Activated CD4-positive, alpha-beta T cell treated with anti-CD3 and anti-CD28 coated beads, Interleukin-2, amount 10 ng/mL, durations not matched to agents 7 days and 5 days (primary cell): Measurements from ENCODE around the gene MKNK2. TPM values are rescaled to one million over a fixed set of nuclear protein-coding genes. Genes with fewer than 3 reads are reported as not detected.

Experiments used
- CTCF ChIA-PET: fragments of 350-600 bp; sonication (Branson Sonifier 250); formaldehyde crosslinking; loops from one replicate; lab custom pipeline; 2021; ENCODE audit warnings: antibody characterized with exemption; lab: Charles Lee
- POLR2A ChIA-PET: fragments of 350-600 bp; sonication (Branson Sonifier 250); formaldehyde crosslinking; loops from one replicate; lab custom pipeline; 2021; ENCODE audit warnings: antibody characterized with exemption; lab: Charles Lee
- DNase-seq: peaks from one replicate; pipeline ENCODE4 v3.0.0-alpha.2; 2020
- H3K27ac Mint-ChIP-seq: one replicate; pipeline ENCODE4 v1.8.0; 2021; ENCODE audit warnings: mild to moderate bottlenecking, moderate library complexity, mixed read lengths
- H3K27me3 Mint-ChIP-seq: one replicate; pipeline ENCODE4 v1.8.0; 2021; ENCODE audit warnings: mixed read lengths
- H3K36me3 Mint-ChIP-seq: one replicate; pipeline ENCODE4 v1.8.0; 2021; ENCODE audit warnings: low read depth, mixed read lengths
- H3K4me1 Mint-ChIP-seq: one replicate; pipeline ENCODE4 v1.8.0; 2021; ENCODE audit warnings: mixed read lengths
- H3K4me3 Mint-ChIP-seq: one replicate; pipeline ENCODE4 v1.8.0; 2021; ENCODE audit warnings: mild to moderate bottlenecking, moderate library complexity, mixed read lengths
- H3K9me3 Mint-ChIP-seq: one replicate; pipeline ENCODE4 v1.8.0; 2021; ENCODE audit warnings: mixed read lengths
- total RNA-seq, 2 experiments: library from RNA; stranded (reverse); gene quantifications; one replicate each; pipeline ENCODE4 v1.2.3, GENCODE V29; 2021

Gene MKNK2
- total RNA-seq, 2 experiments from 2014 or later = 198 to 228 TPM

DNA sequence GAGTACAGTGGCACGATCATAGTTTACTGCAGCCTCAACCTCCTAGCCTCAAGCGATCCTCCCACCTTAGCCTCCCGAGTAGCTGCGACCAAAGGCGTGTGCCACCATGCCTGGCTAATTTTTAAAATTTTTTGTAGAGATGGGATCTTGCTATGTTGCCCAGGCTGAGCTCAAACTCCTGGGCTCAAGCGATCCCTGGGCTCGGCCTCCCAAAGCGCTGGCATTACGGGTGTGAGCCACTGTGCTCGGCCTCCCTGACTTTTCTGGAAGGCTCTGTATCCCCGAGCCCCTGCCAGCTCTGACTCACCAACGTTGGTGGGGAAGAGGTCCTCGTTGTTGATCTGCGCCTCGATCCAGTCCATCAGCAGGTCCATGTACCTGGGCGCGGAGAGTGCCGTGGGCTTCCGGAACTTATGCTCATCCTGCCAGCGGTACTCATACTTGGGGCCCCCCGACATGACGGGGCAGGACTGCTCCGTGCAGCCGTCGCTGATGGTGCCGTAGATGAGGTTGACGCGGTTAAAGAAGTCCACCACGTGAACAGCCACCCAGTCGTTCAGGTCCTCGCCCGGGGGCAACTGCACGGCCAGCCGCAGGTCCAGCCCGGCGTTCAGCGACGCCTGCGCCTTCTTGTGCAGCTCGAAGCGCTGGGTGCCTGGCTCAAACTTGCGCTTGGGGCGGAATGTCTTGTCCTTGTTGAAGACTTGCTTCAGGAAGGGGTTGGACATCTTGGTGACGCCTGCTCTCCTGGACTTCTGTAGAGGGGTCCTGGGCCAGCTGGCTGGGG is 27.0 kb upstream of the MKNK2 start:
- H3K4me1 Mint-ChIP-seq = peaks cover 53% of the 10 kb centered on the region
- no peak overlapping the region for H3K4me3 Mint-ChIP-seq
- ChIA-PET CTCF (interaction anchor here (0.6 to 1.2 kb wide), 4 partner anchors 8 to 67 kb away, joined by 3 read pairs; no protein-coding TSS in a partner anchor), POLR2A (no interaction called here)
- DNase-seq = no peak
- no peaks in the 10 kb centered on the region for H3K27me3 Mint-ChIP-seq
- no peaks in the 10 kb centered on the region for H3K9me3 Mint-ChIP-seq
- H3K27ac Mint-ChIP-seq = peak overlapping the region; percentile 54
- H3K36me3 Mint-ChIP-seq = peaks cover 80% of the 10 kb centered on the region

DNA sequence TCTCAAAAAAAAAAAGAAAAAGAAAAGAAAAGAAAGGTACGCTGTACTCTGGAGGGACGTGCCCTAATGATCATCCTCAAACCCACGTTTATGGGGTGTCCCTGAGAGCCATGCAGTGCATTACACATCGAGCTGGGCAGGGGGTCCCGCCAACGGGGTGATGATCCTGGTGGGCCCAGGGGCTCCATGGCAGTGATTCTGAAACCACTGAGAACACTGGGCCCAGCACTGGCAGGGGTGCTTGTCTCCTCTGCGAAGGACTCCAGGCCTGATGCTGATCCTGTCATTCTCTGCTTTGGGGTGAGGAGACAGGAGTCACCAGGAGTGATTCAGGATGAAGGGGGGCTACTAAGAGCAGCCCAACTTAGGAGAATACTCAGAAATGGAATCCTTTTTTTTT is 26.4 kb upstream of the MKNK2 start:
- Mint-ChIP-seq H3K27ac (no peak overlapping the region), H3K4me1 (peaks cover 57% of the 10 kb centered on the region), H3K9me3 (no peaks in the 10 kb centered on the region), H3K4me3 (no peak overlapping the region), H3K36me3 (peaks cover 80% of the 10 kb centered on the region), H3K27me3 (no peaks in the 10 kb centered on the region)
- ChIA-PET CTCF (interaction anchor here (0.6 to 1.1 kb wide), 2 partner anchors 14 to 67 kb away, joined by 3 read pairs; no protein-coding TSS in a partner anchor), POLR2A (no interaction called here)
- no peak for DNase-seq

DNA sequence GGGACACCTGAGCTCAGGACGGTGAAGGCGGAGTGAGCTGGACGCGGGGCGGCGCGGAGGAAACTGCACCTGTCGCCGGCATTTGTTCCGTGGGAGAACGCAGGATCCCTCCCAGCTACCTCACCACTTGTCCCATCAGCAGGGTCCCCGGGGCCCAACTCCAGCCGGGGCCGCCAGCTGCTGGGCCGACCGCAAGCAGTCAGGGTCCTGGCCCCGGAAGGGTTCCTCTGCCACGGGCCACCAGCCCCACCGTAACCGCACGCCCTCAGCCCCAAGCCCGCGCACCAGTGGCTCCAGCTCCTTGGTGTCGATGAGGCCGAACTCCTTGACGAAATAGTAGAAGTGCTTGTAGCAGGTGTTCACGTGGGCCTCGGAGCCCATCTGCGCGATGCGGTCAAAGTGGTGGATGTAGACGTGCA is 25.5 kb upstream of the MKNK2 start:
- Mint-ChIP-seq H3K4me3 (no peak overlapping the region), H3K27me3 (no peaks in the 10 kb centered on the region), H3K36me3 (peaks cover 79% of the 10 kb centered on the region), H3K4me1 (peaks cover 54% of the 10 kb centered on the region), H3K27ac (no peak overlapping the region), H3K9me3 (no peaks in the 10 kb centered on the region)
- DNase-seq = no peak
- POLR2A ChIA-PET = interaction anchor here (0.6 kb wide), 1 partner anchor 19 kb away, joined by 4 read pairs; no protein-coding TSS in a partner anchor
- CTCF ChIA-PET = interaction anchor here (1.5 kb wide), 1 partner anchor 187 kb away, joined by 3 read pairs; no protein-coding TSS in a partner anchor

DNA sequence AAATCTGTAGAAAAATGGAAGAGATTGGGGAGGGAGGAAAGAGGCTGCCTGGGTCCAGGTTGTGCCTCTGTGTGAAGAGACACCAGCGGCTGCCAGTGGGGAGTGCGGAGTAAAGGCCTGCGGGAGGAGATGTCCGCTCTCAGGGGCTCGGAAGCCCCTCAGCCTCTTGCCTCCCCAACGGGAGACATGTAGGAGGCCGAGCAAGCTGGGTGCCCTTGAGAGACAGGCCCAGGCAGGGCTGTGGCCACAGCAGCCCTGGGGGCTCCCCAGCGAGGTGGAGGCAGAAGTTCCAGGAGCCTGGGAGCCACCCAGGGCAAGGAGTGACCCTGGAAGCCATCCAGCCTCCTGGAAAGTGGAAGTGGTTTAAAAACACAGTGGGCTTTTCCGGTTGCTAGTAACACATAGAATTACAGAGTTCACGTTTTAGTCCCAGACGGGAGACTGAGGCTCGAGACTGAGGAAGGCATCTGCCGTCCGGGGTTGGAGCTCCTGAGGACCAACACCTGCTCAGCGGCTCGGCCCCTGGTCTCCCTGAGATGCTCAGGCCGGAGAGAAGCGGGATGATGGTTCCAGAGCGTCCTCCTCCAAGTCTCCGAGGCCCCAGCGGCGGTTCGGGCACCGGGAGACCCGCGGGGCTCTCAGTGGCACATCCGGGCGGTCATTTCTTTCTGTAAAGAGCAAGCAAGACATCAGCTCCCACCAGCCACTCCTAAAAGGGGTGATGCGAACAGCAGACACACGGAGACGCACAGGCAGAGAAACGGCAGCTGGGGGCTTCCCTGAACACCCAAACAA is 21.9 kb upstream of the MKNK2 start:
- Mint-ChIP-seq H3K27ac (no peak overlapping the region), H3K4me3 (no peak overlapping the region), H3K9me3 (no peaks in the 10 kb centered on the region), H3K27me3 (no peaks in the 10 kb centered on the region), H3K4me1 (peaks cover 44% of the 10 kb centered on the region), H3K36me3 (peaks cover 70% of the 10 kb centered on the region)
- CTCF ChIA-PET = interaction anchor here (1.1 kb wide), 1 partner anchor 15 kb away, joined by 3 read pairs; no protein-coding TSS in a partner anchor
- DNase-seq = no peak
- POLR2A ChIA-PET = no interaction called here

DNA sequence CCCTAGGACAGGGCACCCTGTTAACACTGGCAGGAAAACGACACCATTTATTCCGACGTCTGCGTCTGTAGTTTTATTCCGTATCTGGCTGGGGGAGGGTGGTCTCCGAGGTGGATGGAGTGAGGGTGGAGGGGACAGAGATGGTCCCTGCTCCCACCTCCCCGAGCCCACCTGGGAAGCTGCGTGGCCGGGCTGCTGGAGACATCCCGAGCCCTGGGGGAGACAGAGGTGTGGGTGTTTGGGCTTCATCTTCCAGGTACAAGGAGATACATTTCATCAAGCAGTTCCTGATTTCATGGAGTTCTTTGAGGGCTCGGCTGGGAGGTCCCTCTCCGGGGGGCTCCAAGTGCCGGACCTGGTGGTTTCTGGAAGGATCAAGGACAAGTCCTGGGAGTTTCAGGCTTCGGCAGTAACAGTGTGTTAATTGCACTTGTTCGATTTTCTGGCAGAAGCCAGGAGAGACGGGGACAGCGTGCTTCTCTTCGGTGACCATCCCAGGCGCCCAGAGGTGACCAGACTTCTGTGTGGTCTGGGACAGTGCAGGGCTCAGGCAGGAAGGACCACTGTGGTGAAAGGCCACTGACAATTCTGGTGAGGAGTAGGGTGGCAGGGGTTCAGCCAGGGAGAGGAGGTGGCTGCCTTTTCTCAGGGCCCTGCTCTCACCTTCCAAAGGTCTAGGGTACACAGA is 20.1 kb upstream of the MKNK2 start:
- Mint-ChIP-seq H3K4me1 (peaks cover 40% of the 10 kb centered on the region), H3K36me3 (peaks cover 54% of the 10 kb centered on the region), H3K4me3 (no peak overlapping the region), H3K27me3 (no peaks in the 10 kb centered on the region), H3K9me3 (no peaks in the 10 kb centered on the region), H3K27ac (peak overlapping the region; percentile 26)
- POLR2A ChIA-PET = no interaction called here
- DNase-seq = no peak
- CTCF ChIA-PET = interaction anchor here (0.5 to 2.4 kb wide), 6 partner anchors 14 to 407 kb away, joined by 3 to 9 read pairs (median 3); no protein-coding TSS in a partner anchor

DNA sequence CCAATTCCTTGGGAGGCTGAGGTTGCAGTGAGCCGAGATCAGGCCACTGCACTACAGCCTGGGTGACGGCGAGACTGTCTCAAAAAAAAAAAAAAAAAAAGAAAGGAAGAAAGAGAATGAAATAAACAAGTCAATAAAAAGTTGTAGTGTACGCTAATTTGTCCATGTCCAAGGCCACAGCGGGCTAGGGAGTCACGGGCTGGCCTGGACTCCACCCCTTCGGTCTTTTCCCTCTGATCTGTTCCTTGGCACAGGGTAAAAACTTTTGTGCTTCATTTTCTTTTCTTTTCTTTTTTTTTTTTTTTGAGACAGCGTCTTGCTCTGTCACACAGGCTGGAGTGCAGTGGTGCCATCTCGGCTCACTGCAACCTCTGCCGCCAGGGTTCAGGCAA is 19.4 kb upstream of the MKNK2 start:
- Mint-ChIP-seq H3K4me3 (no peak overlapping the region), H3K9me3 (no peaks in the 10 kb centered on the region), H3K27me3 (no peaks in the 10 kb centered on the region), H3K4me1 (peaks cover 36% of the 10 kb centered on the region), H3K27ac (no peak overlapping the region), H3K36me3 (peaks cover 50% of the 10 kb centered on the region)
- ChIA-PET CTCF (interaction anchor here (0.6 to 2.4 kb wide), 11 partner anchors 8 to 326 kb away, joined by 3 to 9 read pairs (median 3); no protein-coding TSS in a partner anchor), POLR2A (interaction anchor here (0.6 kb wide), 2 partner anchors 15 to 19 kb away, joined by 5 to 9 read pairs; no protein-coding TSS in a partner anchor)
- DNase-seq = no peak

DNA sequence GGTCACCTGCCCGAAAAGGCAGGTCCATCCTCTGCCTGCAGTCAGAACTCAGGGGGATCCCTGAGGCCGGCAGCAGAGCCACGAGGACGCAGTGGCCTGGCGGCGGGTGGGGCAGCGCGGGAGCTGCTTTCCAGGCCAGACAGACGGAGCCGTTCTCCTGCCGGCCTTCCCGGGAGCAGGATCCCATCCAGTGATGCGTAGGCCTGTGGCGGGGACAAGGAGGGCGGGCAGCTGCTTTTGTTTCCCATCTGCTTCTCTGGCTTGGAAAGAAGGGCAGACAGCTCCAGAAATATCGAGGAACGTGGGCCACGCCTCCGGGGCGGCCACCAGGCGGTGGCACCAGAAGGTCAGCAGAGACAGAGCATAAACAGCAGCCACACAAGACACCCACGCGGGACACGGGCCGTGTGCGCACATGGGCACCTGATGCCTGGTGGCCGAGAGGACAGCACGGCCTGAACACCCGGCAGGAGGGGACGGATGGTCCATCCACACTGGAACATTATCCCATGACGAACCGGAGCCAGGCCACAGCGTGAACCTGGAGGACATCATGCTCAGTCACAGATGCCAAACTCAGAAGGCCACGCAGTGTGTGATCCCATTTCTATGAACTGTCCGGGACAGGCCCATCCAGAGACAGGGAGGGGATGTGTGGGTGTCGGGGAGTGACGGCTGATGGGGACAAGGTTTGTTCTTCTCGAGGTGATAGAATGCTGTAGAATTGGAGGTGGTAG is 13.9 kb upstream of the MKNK2 start:
- Mint-ChIP-seq H3K27me3 (no peaks in the 10 kb centered on the region), H3K4me3 (no peak overlapping the region), H3K4me1 (peaks cover 24% of the 10 kb centered on the region), H3K9me3 (no peaks in the 10 kb centered on the region), H3K27ac (no peak overlapping the region), H3K36me3 (peaks cover 16% of the 10 kb centered on the region)
- POLR2A ChIA-PET = no interaction called here
- DNase-seq = no peak
- CTCF ChIA-PET = interaction anchor here (0.6 kb wide), 1 partner anchor 18 kb away, joined by 3 read pairs; no protein-coding TSS in a partner anchor

DNA sequence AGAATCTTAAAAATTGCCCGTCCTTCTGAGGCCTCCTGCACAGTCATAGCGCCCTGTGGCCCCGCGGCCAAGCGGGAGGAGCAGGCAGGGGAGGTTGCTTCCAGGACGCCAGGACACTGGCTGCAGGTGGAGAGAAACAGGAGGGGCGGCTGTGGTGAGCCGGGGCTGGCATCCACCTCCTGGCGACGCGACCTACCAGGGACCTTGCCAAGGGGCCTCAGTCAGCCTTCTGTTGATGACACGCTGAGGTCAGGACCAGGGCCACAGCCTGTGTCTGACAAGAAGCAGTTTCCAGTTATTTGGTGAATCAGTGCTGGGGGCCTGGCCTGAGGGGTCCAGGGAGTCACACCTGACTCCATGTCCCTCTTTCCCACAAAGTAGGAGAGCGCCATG is 13.3 kb upstream of the MKNK2 start:
- DNase-seq = no peak
- CTCF ChIA-PET = interaction anchor here (0.6 to 1.3 kb wide), 2 partner anchors 12 to 19 kb away, joined by 3 to 6 read pairs; no protein-coding TSS in a partner anchor
- no peaks in the 10 kb centered on the region for H3K9me3 Mint-ChIP-seq
- peaks cover 20% of the 10 kb centered on the region for H3K4me1 Mint-ChIP-seq
- POLR2A ChIA-PET = no interaction called here
- H3K27me3 Mint-ChIP-seq = no peaks in the 10 kb centered on the region
- peaks cover 10% of the 10 kb centered on the region for H3K36me3 Mint-ChIP-seq
- H3K27ac Mint-ChIP-seq = no peak overlapping the region
- no peak overlapping the region for H3K4me3 Mint-ChIP-seq

DNA sequence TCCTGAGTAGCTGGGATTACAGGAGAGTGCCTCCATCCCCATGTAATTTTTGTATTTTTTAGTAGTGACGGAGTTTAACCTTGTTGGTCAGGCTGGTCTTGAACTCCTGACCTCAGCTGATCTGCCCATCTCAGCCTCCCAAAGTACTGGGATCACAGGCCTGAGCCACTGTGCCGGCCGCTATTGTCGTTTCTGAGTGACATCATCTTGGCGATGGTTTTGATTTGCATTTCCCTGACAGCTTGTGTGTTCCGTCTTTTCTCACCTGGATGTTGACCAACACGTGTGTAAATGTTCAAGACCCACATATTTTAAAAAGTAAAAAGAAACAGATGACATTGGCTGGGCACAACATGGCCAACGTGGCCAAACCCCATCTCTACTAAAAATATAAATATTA is 12.8 kb upstream of the MKNK2 start:
- POLR2A ChIA-PET = no interaction called here
- CTCF ChIA-PET = interaction anchor here (1.0 to 1.3 kb wide), 4 partner anchors 10 to 22 kb away, joined by 3 to 6 read pairs (median 3); no protein-coding TSS in a partner anchor
- H3K9me3 Mint-ChIP-seq = no peaks in the 10 kb centered on the region
- peaks cover 6% of the 10 kb centered on the region for H3K36me3 Mint-ChIP-seq
- H3K27ac Mint-ChIP-seq = peak overlapping the region; percentile 62
- H3K27me3 Mint-ChIP-seq = no peaks in the 10 kb centered on the region
- H3K4me3 Mint-ChIP-seq = peak overlapping the region; percentile 34
- no peak for DNase-seq
- peaks cover 25% of the 10 kb centered on the region for H3K4me1 Mint-ChIP-seq

DNA sequence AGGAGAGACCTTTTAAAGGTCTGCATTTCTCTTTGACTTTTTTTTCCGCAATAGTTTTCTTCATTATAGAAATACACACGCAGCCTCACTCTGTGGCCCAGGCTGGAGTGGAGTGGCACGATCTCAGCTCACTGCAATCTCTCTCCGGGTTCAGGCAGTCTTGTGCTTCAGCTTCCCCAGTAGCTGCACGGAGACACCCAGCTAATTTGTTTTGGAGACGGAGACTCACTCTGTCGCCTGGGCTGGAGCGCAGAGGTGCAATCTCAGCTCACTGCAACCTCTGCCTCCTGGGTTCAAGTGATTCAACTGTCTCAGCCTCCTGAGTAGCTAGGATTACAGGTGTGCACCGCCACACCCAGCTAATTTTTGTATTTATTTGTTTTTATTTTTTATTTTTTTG is 11.7 kb upstream of the MKNK2 start:
- Mint-ChIP-seq H3K27ac (peak overlapping the region; percentile 93), H3K4me3 (peak overlapping the region; percentile 92), H3K36me3 (peaks cover 2% of the 10 kb centered on the region), H3K27me3 (no peaks in the 10 kb centered on the region), H3K4me1 (peaks cover 33% of the 10 kb centered on the region), H3K9me3 (no peaks in the 10 kb centered on the region)
- POLR2A ChIA-PET = no interaction called here
- DNase-seq = no peak
- CTCF ChIA-PET = interaction anchor here (1.1 kb wide), 2 partner anchors 15 to 23 kb away, joined by 3 read pairs; no protein-coding TSS in a partner anchor

DNA sequence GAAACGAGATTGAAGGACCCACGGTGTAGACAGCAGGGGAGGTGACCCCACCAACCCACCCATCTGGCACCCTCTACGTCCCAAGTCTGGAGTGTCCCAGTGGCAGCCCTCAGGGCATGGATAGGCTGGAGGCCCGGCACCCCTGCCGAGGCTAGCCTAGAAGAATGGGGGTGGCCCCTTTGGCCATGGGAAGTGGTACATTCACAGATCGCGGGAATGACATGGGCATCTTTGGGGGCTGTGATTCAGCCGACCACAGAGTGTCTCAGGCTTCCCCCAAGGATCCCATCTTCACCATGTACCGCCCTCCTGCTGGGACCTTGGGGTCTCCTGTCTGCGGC is 11.3 kb upstream of the MKNK2 start:
- Mint-ChIP-seq H3K27ac (peak overlapping the region; percentile 93), H3K36me3 (peaks cover 2% of the 10 kb centered on the region), H3K27me3 (no peaks in the 10 kb centered on the region), H3K4me1 (peaks cover 36% of the 10 kb centered on the region), H3K9me3 (no peaks in the 10 kb centered on the region), H3K4me3 (peak overlapping the region; percentile 92)
- DNase-seq = no peak
- ChIA-PET POLR2A (no interaction called here), CTCF (interaction anchor here (1.1 to 2.8 kb wide), 2 partner anchors 10 to 42 kb away, joined by 6 to 12 read pairs; no protein-coding TSS in a partner anchor)
